Smooth muscle cell (in vitro differentiated cells): ENCODE results near the gene NPNT. TPM values are rescaled to one million over a fixed set of nuclear protein-coding genes. Genes with fewer than 3 reads are reported as not detected.

ENCODE experiments used
- DNase-seq: peaks from one replicate; lab custom pipeline; 2025; ENCODE audit not compliant: unreplicated experiment; lab: John Stamatoyannopoulos, UW
- H2AFZ ChIP-seq: fragments of 200-600 bp; sonication (generic); 2 replicates; pipeline ENCODE4 v1.6.0; 2016; ENCODE audit warnings: antibody characterized with exemption, low read depth, mild to moderate bottlenecking
- H3F3A ChIP-seq: fragments of 200-600 bp; sonication (generic); 2 replicates; pipeline ENCODE4 v1.6.0; 2017; ENCODE audit warnings: antibody characterized with exemption, low read depth
- H3K27ac ChIP-seq: fragments of 200-600 bp; sonication (generic); 2 replicates; pipeline ENCODE4 v1.5.1; 2016; ENCODE audit warnings: low read depth, mild to moderate bottlenecking
- H3K27me3 ChIP-seq: fragments of 200-600 bp; sonication (generic); 2 replicates; pipeline ENCODE4 v1.6.1; 2016; ENCODE audit warnings: low read depth, mild to moderate bottlenecking
- H3K36me3 ChIP-seq: fragments of 200-600 bp; sonication (generic); 2 replicates; pipeline ENCODE4 v1.5.1; 2016; ENCODE audit warnings: low read depth
- H3K4me1 ChIP-seq: fragments of 200-600 bp; sonication (generic); 2 replicates; pipeline ENCODE4 v1.5.1; 2016; ENCODE audit warnings: low read depth
- H3K4me2 ChIP-seq: fragments of 200-600 bp; sonication (generic); 2 replicates; pipeline ENCODE4 v1.6.0; 2016; ENCODE audit warnings: mild to moderate bottlenecking
- H3K4me3 ChIP-seq: fragments of 200-600 bp; sonication (generic); 2 replicates; pipeline ENCODE4 v1.5.1; 2016; ENCODE audit warnings: mild to moderate bottlenecking
- H3K79me2 ChIP-seq: fragments of 200-600 bp; sonication (generic); 2 replicates; pipeline ENCODE4 v1.6.0; 2016; ENCODE audit warnings: low read depth, mild to moderate bottlenecking
- H3K9ac ChIP-seq: fragments of 200-600 bp; sonication (generic); 2 replicates; pipeline ENCODE4 v1.6.0; 2016; ENCODE audit warnings: low read depth
- H3K9me3 ChIP-seq: fragments of 200-600 bp; sonication (generic); replicated peaks from 2 replicates; pipeline ENCODE4 v1.5.1; 2016; ENCODE audit warnings: low read depth
- H4K20me1 ChIP-seq: fragments of 200-600 bp; sonication (generic); 2 replicates; pipeline ENCODE4 v1.6.0; 2016; ENCODE audit warnings: low read depth
- CTCF ChIP-seq: fragments of 200-600 bp; sonication (generic); IDR thresholded peaks from 2 replicates; pipeline ENCODE4 v1.5.1; 2017; ENCODE audit warnings: borderline replicate concordance, mild to moderate bottlenecking, antibody characterized with exemption; ENCODE audit not compliant: insufficient read depth, poor library complexity, severe bottlenecking
- WGBS: methylation state at CpG from one replicate; pipeline ENCODE4 v1.1.7; 2016; ENCODE audit warnings: low lambda C conversion rate; 5-methylcytosine and 5-hydroxymethylcytosine counted together
- polyA plus RNA-seq: library from polyadenylated mRNA; unstranded; fragments of >200 nt; fragmentation: Nextera tagmentation; extraction: Ambion mirVana; gene quantifications from 2 replicates; pipeline ENCODE4 v1.2.1, GENCODE V29; 2016
- total RNA-seq: library from RNA; depleted of rRNA; stranded (reverse); fragments of >200 nt; gene quantifications from 2 replicates; pipeline ENCODE4 v1.2.3, GENCODE V29; 2014

The NPNT gene
- total and polyA plus RNA-seq, 2 experiments from 2014 or later = 0.43 to 0.45 TPM

GRCh38 chr4:106002994-106003393 lies 107.7 kb downstream of the NPNT start:
- peaks cover 6% of the 10 kb centered on the region for H3K4me1 ChIP-seq
- TF ChIP-seq CTCF = no peak
- H4K20me1 ChIP-seq = no peaks in the 10 kb centered on the region
- H3K79me2 ChIP-seq = no peaks in the 10 kb centered on the region
- H3K4me2 ChIP-seq = no peak overlapping the region
- no peak overlapping the region for H2AFZ ChIP-seq
- H3K9me3 ChIP-seq = no peaks in the 10 kb centered on the region
- H3K36me3 ChIP-seq = no peaks in the 10 kb centered on the region
- no peak overlapping the region for H3K9ac ChIP-seq
- no peaks in the 10 kb centered on the region for H3K27me3 ChIP-seq
- no peak overlapping the region for H3K4me3 ChIP-seq
- H3F3A ChIP-seq = no peaks in the 10 kb centered on the region
- DNase-seq = no peak
- WGBS = 47% methylated on average over 2 of the region's 2 CpGs
- H3K27ac ChIP-seq = no peak overlapping the region

GRCh38 chr4:106010761-106011160 lies 115.5 kb downstream of the NPNT start:
- Histone ChIP-seq H3K36me3 (no peaks in the 10 kb centered on the region), H3K79me2 (no peaks in the 10 kb centered on the region), H3K4me3 (no peak overlapping the region), H3K4me1 (no peaks in the 10 kb centered on the region), H2AFZ (no peak overlapping the region), H3K27me3 (no peaks in the 10 kb centered on the region), H3K27ac (no peak overlapping the region), H3K4me2 (no peak overlapping the region), H4K20me1 (no peaks in the 10 kb centered on the region), H3K9me3 (peaks cover 9% of the 10 kb centered on the region), H3K9ac (no peak overlapping the region), H3F3A (no peaks in the 10 kb centered on the region)
- 90% methylated on average over 2 of the region's 2 CpGs for WGBS
- TF ChIP-seq CTCF = no peak
- no peak for DNase-seq

- Histone ChIP-seq H3K79me2 (no peaks in the 10 kb centered on the region), H3K36me3 (no peaks in the 10 kb centered on the region), H3K4me1 (no peaks in the 10 kb centered on the region), H4K20me1 (no peaks in the 10 kb centered on the region), H3K9ac (no peak overlapping the region), H3K27me3 (no peaks in the 10 kb centered on the region), H3K4me2 (no peak overlapping the region), H3K9me3 (peaks cover 9% of the 10 kb centered on the region), H3K4me3 (no peak overlapping the region), H3K27ac (no peak overlapping the region), H2AFZ (no peak overlapping the region), H3F3A (no peaks in the 10 kb centered on the region)
- WGBS = 95% methylated on average over 1 of the region's 1 CpG
- no peak for TF ChIP-seq CTCF
- DNase-seq = no peak
Observed at GRCh38 chr4:106011387-106011786, 116.1 kb downstream of the NPNT start.

- Histone ChIP-seq H3K27me3 (no peaks in the 10 kb centered on the region), H3K4me3 (no peak overlapping the region), H3K36me3 (no peaks in the 10 kb centered on the region), H2AFZ (no peak overlapping the region), H4K20me1 (no peaks in the 10 kb centered on the region), H3K4me1 (no peaks in the 10 kb centered on the region), H3F3A (no peaks in the 10 kb centered on the region), H3K79me2 (no peaks in the 10 kb centered on the region), H3K27ac (no peak overlapping the region), H3K9me3 (peaks cover 3% of the 10 kb centered on the region), H3K9ac (no peak overlapping the region), H3K4me2 (no peak overlapping the region)
- no peak for TF ChIP-seq CTCF
- no peak for DNase-seq
- 73% methylated on average over 5 of the region's 5 CpGs for WGBS
Observed at GRCh38 chr4:106017975-106018374, 122.7 kb downstream of the NPNT start.
